ENCODE results near the gene TBC1D22A.

Gene TBC1D22A

DNA sequence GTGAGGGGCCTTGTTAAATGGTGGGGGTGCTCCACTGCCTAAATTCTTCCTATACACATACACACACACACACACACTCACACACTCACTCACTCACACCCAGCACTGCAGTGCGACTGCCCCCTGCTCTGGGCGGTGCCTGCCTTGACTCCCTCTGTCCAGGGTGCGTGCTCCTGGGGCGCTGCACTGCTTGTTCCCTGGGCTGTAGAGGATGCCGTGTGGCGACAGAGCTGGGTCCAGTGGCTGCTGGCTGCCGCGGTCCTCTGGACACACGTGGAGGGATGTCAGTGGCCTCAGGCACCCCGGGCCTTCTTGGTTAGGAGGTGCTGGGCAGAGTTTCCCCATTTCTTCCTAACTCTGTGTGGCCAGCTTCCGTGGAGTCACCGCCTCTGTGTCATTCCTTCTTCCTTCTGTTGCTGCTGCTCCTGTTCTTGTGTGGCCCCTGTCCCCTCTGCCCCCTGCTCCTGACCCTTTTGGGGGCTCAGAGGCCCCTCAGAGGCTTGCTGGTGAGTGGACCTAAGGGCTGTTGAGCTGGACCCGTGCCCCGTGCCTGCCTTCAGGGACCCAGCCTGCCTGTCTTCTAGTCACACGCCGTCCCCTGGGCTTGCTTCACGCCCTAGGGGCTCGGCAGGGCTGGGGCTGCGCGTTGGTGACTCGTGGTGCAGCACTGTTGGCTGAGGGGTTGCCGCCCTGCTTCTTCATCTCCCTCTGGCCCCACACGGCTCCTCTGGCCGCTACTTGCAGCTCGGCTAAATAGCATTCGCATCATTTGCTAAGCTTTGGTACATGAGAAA, 147.0 kb downstream of the TBC1D22A start:
- DNase-seq (ENCODE audit: low read depth) = no peak

DNA sequence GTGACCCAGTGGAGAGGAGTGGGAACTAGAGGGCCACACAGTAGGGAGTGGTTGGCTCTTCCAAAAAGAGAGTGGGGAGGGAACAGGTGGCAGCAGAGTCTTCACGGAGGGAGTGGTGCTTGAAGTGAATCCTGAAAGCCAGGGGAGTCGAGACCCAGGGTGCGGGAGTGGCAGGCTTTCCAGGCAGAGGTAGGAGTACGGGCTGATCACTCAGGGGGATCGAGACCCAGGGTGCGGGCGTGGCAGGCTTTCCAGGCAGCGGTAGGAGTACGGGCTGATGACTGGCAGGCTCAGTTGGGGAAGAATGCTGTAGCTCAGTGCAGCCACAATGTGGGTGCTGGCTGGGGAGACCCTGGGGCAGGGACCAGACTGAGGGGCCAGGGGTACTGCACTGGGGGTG, 148.2 kb downstream of the TBC1D22A start:
- no peak for DNase-seq (ENCODE audit: low read depth)

DNA sequence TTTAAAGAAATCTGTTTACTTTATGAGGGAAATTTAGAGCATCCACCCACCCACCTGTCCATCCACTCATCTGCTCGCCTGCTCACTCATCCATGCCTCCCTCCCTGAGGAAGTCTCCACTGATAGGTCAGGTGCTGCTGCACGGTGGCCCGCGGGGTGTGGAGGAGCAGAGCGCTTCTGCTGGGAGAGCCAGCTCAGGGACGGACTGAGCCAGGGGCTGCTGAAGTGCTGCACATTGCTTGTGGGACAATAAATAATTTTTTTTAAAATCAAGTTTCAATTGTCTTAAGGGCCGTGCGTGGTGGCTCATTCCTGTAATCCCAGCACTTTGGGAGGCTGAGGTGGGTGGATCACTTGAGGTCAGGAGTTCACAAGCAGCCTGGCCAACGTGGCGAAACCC, 148.9 kb downstream of the TBC1D22A start:
- DNase-seq (ENCODE audit: low read depth) = no peak

DNA sequence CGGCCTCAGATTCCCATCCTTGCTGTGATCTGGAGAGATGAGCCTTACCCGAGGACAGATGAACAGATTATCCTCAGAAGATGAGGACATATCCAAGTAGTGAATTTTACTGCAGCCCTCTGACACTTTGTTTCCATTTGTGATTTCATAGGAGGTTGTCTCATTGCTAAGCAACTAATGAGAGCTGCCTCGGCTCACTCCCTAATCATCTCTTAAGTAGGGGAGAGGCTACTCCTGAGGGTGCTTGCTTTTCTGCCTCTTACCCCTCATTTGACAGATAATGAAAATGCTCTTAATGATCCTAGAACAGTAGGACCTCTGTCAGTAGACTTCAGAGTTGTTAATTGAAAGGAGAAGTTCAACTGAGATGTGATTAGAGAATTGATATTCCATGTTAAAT, 150.9 kb downstream of the TBC1D22A start:
- DNase-seq (ENCODE audit: low read depth) = no peak

DNA sequence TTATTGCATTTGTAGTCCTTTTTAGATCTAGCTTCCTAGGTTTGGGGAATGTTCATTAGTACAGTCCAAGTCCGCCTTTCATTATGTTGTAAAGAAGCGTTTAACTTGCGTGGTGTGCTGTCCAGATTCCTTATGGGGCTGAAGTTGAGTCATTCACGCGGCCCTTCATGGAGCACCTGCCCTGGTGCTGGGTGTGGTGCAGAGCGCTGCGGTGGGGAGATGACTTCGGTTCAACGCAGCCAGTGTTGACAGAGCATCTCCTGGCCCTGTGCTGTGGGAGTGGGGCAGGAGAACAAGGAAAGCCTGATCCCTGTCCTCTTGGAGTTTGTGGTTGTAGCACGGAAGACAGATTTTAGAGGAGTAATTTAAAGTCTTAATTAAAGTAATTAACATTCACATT, 152.0 kb downstream of the TBC1D22A start:
- no peak for DNase-seq (ENCODE audit: low read depth)

DNA sequence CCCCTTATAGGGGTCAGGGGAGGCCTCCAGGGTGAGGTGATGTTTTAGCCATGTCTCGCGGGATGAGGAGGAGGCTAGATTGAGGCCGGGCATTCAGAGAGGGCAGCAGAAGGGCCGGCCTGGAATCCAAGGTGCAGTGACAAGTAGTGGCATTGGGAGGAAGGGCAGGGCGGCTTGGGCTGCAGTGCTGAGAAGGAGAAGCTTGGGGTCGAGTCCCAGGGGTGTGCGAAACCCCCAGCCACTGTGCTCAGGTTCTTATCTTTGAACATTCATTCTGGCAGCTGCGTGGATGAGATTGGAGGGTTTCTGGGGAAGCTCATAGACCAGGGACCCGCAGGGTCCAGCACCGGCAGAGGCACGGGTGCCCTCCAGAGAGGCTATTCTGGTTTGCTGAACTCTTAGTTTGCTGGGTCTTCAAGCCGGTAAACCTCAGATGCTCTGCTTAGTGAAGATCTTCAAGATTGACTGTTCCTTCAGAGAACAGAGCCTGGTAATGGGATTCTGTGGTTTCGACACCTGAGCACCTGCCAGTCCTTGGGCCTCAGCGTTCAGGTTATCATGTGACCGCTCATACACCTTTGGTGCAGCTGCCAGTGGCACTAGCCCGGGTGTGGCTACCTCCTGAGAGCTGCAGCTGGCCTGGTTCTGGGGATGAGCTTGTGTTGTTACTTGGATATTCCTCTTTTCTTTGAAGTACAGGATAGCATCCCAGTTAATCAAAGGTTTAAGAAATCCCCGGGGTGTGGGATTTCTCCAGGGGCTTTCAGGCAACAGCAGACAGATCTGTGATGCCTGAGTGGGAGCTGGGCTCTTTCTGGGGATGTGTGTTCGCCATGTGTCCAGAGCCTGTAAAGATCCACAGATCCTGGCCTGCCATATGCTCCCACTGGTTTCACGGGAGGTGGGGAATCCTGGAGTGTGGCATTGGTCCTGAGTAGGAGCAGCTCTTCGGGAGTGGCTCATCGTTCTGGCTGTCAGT, 152.8 kb downstream of the TBC1D22A start:
- no peak for DNase-seq (ENCODE audit: low read depth)

DNA sequence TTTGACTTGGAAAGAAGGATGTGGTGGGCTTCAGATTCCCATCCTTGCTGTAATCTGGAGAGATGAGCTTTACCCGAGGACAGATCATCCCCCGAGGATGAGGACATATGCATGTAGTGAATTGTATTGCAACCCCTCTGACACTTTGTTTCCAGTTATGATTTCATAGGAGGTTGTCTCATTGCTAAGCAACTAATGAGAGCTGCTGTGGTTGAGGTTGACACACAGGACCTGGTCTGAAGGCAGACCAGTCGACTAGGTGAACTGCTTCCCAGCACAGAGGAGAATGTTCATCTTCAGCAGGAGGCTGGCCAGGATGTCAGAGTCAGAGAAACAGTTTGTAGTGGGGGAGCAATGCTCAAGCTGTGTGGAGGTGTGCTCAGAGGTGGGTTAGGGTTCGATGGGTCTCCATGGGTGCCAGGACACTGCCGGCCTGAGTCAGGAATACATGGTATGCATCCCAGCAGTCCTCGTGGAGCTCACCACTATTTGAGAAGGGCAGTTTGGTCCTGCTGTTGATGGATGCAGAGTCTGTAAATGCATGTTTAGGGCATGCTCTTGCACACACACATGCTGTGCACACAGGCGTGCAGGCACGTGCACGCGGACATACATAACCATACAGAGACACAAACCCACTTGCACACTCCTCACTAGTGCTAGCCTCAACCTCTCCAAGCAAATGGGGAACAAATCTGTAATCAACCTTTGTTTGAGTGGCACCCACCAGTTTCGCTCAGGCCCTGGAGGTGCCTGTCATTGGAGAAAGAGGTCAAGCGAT, 153.7 kb downstream of the TBC1D22A start:
- no peak for DNase-seq (ENCODE audit: low read depth)

DNA sequence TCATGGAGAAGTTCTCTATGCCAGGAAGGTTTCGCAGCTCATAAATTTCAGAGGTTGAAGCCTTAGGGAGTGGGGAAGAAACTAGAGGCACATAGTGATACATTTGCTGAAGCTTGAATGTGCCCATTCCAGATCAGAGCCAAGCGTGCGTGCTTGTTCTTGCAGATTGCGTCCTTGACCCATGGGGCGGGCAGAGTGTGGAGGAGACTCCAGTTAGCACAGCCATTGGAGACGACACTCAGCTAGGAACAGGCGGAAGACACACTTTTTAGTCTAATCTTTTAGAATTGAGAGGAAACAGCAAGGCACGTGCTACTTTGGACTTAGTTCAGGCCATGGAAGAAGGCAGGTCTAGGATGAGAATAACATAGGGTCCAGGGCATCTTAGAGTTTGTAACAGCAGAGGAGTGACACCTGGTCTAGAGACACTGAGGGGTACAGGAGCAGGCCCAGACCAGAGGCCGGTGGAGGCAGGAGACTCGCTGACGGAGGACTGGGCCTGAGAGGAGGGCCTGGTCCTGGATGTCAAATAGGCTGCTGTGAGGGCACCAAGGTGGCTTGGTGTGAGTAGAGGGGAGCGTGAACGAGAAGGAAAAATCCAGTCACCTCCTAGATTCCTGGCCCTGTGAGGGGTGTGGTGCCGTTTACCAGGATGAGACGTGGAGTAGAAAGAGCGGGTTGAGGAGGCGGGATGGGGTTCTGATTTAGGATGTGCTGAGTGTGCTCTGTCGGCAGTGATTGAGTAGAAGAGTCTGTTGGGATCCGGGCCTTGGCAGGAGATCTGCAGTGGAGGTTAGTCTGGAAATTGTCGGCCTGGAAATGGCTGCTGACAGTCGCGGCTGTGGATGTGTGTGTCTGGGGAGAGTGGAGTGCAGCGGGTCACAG, 154.7 kb downstream of the TBC1D22A start:
- no peak for DNase-seq (ENCODE audit: low read depth)

DNA sequence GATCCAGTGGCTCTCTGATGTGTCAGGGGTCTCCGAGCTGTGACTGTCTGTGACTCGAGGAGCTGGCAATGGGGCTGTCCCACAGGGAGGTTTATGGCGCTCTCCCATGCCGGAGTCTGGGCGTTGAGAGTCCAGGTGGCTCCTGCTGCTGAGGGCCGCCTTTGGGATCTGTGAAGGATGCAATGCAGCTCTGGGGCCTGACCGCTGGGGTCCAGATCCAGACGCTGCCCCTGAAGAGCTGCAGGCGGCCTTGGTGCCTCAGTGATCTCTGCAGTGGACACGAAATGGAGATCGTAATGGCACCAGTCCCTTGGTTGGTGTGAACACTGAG, 155.3 kb downstream of the TBC1D22A start:
- DNase-seq (ENCODE audit: low read depth) = no peak

DNA sequence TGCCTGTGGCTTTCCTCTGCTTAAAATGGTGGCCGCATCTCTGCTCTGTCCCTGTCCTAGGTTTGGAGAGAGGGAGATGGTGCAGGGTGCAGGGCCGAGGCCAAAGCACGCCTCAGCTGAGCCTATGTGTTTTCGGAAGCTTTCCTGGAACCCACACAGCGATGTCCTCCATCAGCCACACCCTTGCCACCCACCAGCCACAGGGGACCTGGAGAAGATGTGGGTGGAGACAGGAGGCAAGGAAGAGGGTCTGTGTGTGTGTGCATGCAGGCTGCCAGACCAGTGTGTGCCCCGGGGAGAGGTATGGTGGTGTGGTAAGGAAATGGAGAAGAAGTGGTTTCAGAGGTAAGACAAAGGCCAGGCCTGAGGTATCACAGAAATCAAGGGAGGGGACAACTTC, 155.7 kb downstream of the TBC1D22A start:
- DNase-seq (ENCODE audit: low read depth) = no peak

DNA sequence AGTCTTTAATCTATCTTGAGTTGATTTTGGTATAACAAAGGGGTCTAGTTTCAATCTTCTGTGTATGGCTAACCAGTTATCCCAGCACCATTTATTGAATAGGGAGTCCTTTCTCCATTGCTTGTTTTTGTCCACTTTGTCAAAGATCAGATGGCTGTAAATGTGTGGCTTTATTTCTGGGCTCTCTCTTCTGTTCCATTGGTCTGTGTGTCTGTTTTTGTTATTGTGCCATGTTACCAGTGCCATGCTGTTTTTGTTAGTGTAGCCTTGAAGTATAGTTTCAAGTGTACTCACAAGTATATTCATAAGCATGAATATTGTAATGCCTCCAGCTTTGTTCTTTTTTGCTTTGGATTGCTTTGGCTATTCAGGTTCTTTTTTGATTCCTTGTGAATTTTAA, 159.6 kb downstream of the TBC1D22A start:
- DNase-seq (ENCODE audit: low read depth) = no peak

DNA sequence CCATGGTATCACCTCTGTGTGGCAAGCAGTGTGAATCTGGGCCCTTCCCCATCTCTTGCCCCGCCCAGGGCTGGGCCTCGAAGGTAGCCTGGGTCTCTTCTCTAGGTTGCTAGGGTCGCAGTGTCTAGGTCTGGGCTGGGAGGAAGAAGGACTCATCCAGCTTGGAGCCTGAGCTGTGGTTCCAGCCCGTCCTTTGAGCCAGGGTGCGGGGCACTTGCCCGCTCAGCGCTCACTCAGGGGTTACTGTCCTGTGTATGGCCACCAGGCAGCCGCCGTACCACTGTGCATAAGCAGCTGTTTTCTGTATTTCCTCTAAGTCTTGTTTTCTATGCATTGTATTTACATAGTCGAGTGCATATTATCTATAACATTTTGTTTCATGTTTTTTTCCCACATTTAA, 160.9 kb downstream of the TBC1D22A start:
- no peak for DNase-seq (ENCODE audit: low read depth)

DNA sequence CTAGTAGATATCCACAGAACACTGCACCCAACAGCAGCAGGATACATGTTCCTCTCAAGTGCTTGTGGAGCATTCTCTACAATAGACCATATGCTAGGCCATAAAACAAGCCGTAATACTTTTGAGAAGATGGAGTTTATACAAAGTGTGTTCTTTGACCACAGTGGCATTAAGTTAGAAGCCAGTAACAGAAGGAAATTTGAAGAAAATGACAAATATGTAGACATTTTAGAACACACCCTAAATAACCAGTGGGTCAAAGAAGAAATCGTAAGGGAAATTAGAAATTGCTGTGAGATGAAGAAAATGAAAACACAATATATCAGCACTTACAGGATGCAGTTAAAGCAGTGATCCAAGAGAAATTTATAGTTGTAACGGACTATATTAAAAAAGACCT, 163.4 kb downstream of the TBC1D22A start:
- no peak for DNase-seq (ENCODE audit: low read depth)

DNA sequence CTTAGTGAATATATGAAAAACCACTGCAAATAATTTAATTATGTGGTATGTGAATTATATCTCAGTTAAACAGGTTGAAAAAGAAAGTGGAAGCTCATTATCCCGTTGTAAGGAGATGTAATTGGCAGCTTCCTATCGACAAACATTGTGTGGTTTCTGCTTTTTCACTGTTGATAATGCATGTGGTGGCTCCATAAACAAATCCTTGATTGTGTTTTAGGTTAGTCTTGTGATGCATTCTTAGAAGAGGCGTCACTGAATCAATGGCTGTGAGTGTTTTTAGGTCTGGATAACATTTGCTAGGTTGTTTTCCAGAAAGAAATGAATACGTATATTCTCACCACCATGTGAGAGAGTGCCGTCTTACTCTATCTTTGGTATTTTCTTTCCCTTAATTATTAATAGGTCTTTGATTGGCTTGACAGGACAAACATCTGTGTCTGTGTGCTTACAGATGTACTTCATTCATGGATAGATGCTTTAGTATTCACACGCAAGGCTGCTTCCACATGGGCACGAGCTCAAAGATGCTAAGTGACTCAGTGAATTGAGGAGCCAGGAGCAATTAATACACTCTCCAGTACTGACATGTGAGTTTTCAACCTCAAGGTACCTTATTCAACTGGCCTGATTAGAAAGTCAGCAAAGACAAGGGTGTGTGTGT, 166.7 kb downstream of the TBC1D22A start:
- no peak for DNase-seq (ENCODE audit: low read depth)

DNA sequence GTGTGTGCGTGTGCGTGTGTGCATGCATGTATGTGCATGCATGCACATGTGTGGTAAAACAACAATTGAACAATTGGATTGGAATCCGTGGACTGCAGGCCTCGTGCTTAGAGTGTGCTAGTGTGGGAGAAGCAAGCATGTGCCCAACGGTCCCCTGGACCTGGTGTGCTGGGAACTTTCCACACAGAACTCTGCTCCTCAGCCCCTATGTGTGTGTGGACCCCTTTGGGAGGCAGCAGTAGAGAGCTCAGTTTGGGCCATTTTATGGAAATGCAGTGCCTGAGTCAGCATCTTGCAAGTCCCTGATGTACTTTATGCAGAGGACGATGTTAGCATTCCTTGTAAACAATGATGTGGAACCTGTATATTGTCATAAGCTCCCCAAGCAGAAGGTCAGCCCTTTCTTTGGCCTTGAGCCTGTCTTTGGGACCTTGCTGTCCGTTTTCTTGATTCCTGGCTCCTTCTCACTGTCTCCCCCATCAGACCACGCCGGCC, 167.3 kb downstream of the TBC1D22A start:
- no peak for DNase-seq (ENCODE audit: low read depth)

DNA sequence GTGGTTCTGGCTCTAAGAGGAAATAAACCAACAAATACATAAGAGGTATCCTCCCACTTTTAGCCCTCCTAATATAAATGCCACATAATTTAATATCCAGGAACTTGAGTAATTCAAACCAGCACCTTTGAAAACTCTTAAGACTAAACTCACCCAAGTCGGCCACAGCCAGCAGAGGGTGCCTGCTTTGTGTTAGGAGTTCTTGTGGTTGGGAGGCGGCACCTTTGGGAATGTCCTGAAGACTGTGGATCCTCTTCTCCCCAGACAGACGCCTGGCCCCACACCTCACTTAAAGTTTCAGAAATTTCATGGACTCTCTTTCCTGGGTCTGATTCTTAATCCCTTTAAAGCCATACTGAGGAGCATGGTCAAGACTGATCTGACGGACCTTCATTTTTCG, 169.0 kb downstream of the TBC1D22A start:
- peak; percentile 44 for DNase-seq (ENCODE audit: low read depth)

DNA sequence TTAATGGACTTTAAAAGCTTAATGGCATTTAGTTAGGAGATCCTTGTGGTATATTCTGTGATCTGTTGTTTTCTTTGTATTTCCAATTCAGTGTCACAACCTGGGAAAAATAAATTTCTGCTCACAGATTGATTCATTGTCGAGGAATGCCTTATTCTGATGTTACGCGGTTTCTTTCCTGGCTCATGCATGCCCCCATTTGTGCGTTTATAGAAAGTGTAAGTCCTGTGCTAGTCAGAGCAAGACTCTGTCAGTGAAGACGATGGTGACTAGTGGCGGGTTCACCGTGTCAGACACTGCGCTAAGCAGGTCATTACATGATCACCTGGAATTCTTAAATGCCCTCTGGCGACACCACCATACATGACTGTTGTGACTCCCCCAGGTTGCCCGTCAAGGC, 169.4 kb downstream of the TBC1D22A start:
- DNase-seq (ENCODE audit: low read depth) = peak; percentile 22

DNA sequence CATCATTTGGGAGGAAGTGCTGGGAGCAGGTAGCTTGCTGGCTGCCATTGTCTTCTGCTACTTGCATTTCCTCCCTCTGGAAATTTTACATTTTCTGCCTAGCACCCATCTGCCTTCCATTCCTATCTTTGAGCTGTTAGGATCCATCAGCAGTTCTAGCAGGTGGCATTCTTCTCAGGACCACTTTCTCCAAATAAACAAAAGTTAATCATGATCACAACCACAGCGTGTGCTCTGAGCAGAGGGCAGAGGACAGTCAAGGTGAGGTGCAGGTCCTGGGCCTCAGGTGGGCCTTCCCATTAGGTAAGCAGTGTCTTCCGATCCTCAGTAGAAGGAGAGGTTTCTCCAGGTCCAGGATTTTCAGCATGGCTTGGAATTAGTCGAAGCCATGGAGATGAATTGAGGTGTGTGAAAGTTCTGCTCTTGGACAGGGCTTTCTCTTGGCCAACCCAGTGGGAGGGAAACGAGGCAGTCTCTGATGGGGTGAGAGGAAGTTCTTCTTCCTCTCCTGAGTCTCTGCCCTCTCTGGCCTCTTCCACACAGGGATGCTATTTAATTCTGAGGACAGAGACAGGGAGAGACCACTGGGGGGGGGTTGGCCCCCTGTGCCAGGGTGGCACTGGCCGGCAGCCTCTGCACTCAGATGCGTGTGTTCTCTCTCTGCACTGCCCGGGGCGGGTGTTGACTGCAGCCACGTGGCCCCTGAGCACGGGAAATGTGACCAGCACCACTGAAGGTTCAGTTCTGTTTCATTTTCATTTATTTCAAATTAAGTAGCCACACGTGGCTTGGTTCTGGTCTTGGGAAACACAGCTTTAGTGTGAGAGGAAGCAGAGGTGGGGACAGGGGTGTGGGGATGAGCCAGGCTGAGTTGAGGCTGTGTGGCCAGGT, 170.8 kb downstream of the TBC1D22A start:
- no peak for DNase-seq (ENCODE audit: low read depth)

DNA sequence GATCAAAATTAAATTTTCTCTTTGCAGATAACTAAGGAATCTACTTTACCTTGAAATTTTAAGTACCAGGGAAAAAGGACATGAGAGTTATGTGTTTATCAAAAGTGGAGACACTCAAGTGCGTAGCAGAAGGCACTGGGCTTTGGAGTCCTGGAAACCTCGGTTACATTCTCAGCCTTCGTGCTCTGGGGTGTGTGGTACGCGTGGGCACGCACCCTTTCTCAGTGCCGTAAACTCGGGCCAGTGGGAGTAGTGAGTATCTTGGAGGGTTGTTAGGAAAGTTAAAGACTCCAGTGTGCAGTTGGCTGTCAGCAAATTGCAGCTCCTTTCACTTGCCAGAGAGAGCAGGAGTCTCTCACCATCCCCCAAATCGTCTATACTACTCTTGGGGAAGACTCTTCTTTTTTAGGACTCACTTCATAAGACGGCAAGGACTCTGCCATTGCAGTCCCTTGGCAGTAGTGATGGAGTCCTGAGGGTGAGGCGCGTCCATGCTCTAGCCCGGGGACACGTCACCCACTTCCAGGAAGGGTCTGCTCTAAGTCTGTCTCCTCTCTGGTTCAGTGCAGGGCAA, 171.8 kb downstream of the TBC1D22A start:
- DNase-seq (ENCODE audit: low read depth) = no peak
